IMR-90 (cell line): ENCODE data around the gene NT5DC1. TPM values are rescaled to one million over a fixed set of nuclear protein-coding genes. Genes with fewer than 3 reads are reported as not detected.

Experiments
- ATAC-seq: fragments of 200-7000 bp; cut with Tn5 transposase; 2 replicates; pipeline ENCODE4 v1.9.1; 2020; ENCODE audit warnings: low read depth, mild to moderate bottlenecking, moderate library complexity
- BruUV-seq: library from RNA; stranded (reverse); fragments of 400-500 nt; replicated peaks from 2 replicates; lab custom pipeline; 2021; lab: Mats Ljungman, UMichigan
- CTCF ChIA-PET: fragments of 300-600 bp; formaldehyde crosslinking; extraction: SDS; loops from one replicate; lab custom pipeline; 2021; ENCODE audit warnings: antibody characterized with exemption; lab: Yijun Ruan, JAX
- POLR2A ChIA-PET: fragments of 300-600 bp; sonication (Branson Sonifier 250); formaldehyde crosslinking; loops from one replicate; lab custom pipeline; 2022; ENCODE audit warnings: antibody characterized with exemption; ENCODE audit not compliant: unreplicated experiment; lab: Charles Lee
- DNase-seq: peaks from one replicate; pipeline ENCODE4 v3.0.0; 2013
- H2AFZ ChIP-seq: replicated peaks from 2 replicates; pipeline ENCODE3; 2013; ENCODE audit warnings: low read length, mild to moderate bottlenecking; ENCODE audit not compliant: poor library complexity
- H2AK5ac ChIP-seq: 2 replicates; pipeline ENCODE4 v1.6.1; 2013; ENCODE audit warnings: low read depth, low read length, inconsistent platforms
- H2AK9ac ChIP-seq: replicated peaks from 2 replicates; pipeline ENCODE3; 2013; ENCODE audit warnings: mild to moderate bottlenecking, low read depth, low read length, moderate library complexity; ENCODE audit not compliant: poor library complexity
- H2BK120ac ChIP-seq: 2 replicates; pipeline ENCODE4 v1.6.1; 2013; ENCODE audit warnings: low read depth, low read length, inconsistent platforms
- H2BK15ac ChIP-seq: 3 replicates; pipeline ENCODE4 v1.6.1; 2013; ENCODE audit warnings: low read depth, low read length, inconsistent platforms
- H2BK20ac ChIP-seq: 2 replicates; pipeline ENCODE4 v1.6.1; 2013; ENCODE audit warnings: low read depth, mild to moderate bottlenecking, inconsistent platforms, low read length, moderate library complexity
- H2BK5ac ChIP-seq: 2 replicates; pipeline ENCODE4 v1.6.1; 2013; ENCODE audit warnings: mild to moderate bottlenecking, low read depth, low read length, inconsistent platforms; ENCODE audit not compliant: poor library complexity, severe bottlenecking
- H3K14ac ChIP-seq: replicated peaks from 2 replicates; pipeline ENCODE4 v1.6.1; 2013; ENCODE audit warnings: low read depth, low read length, inconsistent platforms
- H3K18ac ChIP-seq: 2 replicates; pipeline ENCODE4 v1.6.1; 2013; ENCODE audit warnings: low read depth, low read length, control low read depth
- H3K23ac ChIP-seq: 2 replicates; pipeline ENCODE4 v1.6.1; 2013; ENCODE audit warnings: low read depth, low read length, inconsistent platforms
- H3K27ac ChIP-seq: 2 replicates; pipeline ENCODE4 v1.5.1; 2013; ENCODE audit warnings: mild to moderate bottlenecking, control low read depth, low read length; ENCODE audit not compliant: insufficient read depth
- H3K27me3 ChIP-seq: 2 replicates; pipeline ENCODE4 v1.6.1; 2013; ENCODE audit warnings: low read length; ENCODE audit not compliant: control insufficient read depth, insufficient read depth
- H3K36me3 ChIP-seq: 2 replicates; pipeline ENCODE4 v1.6.1; 2013; ENCODE audit warnings: low read length, mixed read lengths; ENCODE audit not compliant: control insufficient read depth, insufficient read depth
- H3K4ac ChIP-seq: 2 replicates; pipeline ENCODE4 v1.6.1; 2013; ENCODE audit warnings: low read depth, low read length, inconsistent platforms
- H3K4me1 ChIP-seq: 2 replicates; pipeline ENCODE4 v1.6.1; 2013; ENCODE audit warnings: low read length, mixed read lengths; ENCODE audit not compliant: control insufficient read depth, insufficient read depth
- H3K4me2 ChIP-seq: 2 replicates; pipeline ENCODE4 v1.6.1; 2013; ENCODE audit warnings: low read depth, mild to moderate bottlenecking, control low read depth, low read length, moderate library complexity
- H3K4me3 ChIP-seq: 2 replicates; pipeline ENCODE4 v1.5.1; 2013; ENCODE audit warnings: low read depth, mild to moderate bottlenecking, control low read depth, low read length, moderate library complexity; ENCODE audit not compliant: insufficient read depth
- H3K56ac ChIP-seq: 2 replicates; pipeline ENCODE4 v1.6.1; 2013; ENCODE audit warnings: low read length, inconsistent platforms; ENCODE audit not compliant: insufficient read depth; ENCODE audit errors: extremely low read depth
- H3K79me1 ChIP-seq, 2 experiments: 2 replicates each; pipeline ENCODE4 v1.6.1; 2013; ENCODE audit warnings: low read length in 2 of 2, inconsistent platforms in 1 of 2, low read depth in 1 of 2
- H3K9ac ChIP-seq: 2 replicates; pipeline ENCODE4 v1.6.1; 2013; ENCODE audit warnings: low read depth, low read length, control low read depth
- H3K9me1 ChIP-seq: 2 replicates; pipeline ENCODE4 v1.6.1; 2013; ENCODE audit warnings: low read length, inconsistent platforms; ENCODE audit not compliant: insufficient read depth
- H3K9me3 ChIP-seq: 2 replicates; pipeline ENCODE4 v1.6.1; 2013; ENCODE audit warnings: low read length; ENCODE audit not compliant: control insufficient read depth, insufficient read depth
- H4K20me1 ChIP-seq: 2 replicates; pipeline ENCODE4 v1.6.1; 2013; ENCODE audit warnings: low read length, inconsistent platforms; ENCODE audit not compliant: insufficient read depth
- H4K5ac ChIP-seq: 2 replicates; pipeline ENCODE4 v1.6.1; 2013; ENCODE audit warnings: mild to moderate bottlenecking, low read depth, low read length, control low read depth
- H4K8ac ChIP-seq, 2 experiments: 2 replicates each; pipeline ENCODE4 v1.6.1; 2013; ENCODE audit warnings: low read depth in 2 of 2, low read length in 2 of 2, control low read depth in 1 of 2, inconsistent platforms in 1 of 2
- H4K91ac ChIP-seq: 2 replicates; pipeline ENCODE4 v1.6.1; 2013; ENCODE audit warnings: low read depth, low read length, inconsistent platforms; ENCODE audit not compliant: insufficient read depth
- BHLHE40 ChIP-seq: fragments of 150-350 bp; IDR thresholded peaks from 2 replicates; pipeline ENCODE4 v1.6.1; 2016; ENCODE audit warnings: mild to moderate bottlenecking, low read depth, low read length
- CEBPB ChIP-seq: IDR thresholded peaks from 2 replicates; pipeline ENCODE4 v1.6.1; 2012; ENCODE audit warnings: low read depth, low read length, improper control_type of control experiment
- CHD1 ChIP-seq: IDR thresholded peaks from 2 replicates; pipeline ENCODE4 v1.6.1; 2012; ENCODE audit warnings: low read depth, low read length, improper control_type of control experiment
- CTCF ChIP-seq: conservative IDR thresholded peaks from 2 replicates; pipeline ENCODE4 v1.5.1; 2012; ENCODE audit warnings: mild to moderate bottlenecking, low read depth, low read length, improper control_type of control experiment
- ELK1 ChIP-seq: fragments of 150-350 bp; IDR thresholded peaks from 2 replicates; pipeline ENCODE4 v1.6.1; 2016; ENCODE audit warnings: low read depth, mild to moderate bottlenecking, low read length, moderate library complexity, borderline replicate concordance
- FOS ChIP-seq: fragments of 150-350 bp; IDR thresholded peaks from 2 replicates; pipeline ENCODE4 v1.6.1; 2016; ENCODE audit warnings: low read depth, low read length
- MAFK ChIP-seq: IDR thresholded peaks from 2 replicates; pipeline ENCODE4 v1.6.1; 2012; ENCODE audit warnings: low read depth, low read length, improper control_type of control experiment
- MAZ ChIP-seq: IDR thresholded peaks from 2 replicates; pipeline ENCODE4 v1.6.1; 2012; ENCODE audit warnings: low read depth, mild to moderate bottlenecking, low read length, improper control_type of control experiment, moderate library complexity, borderline replicate concordance
- MXI1 ChIP-seq: IDR thresholded peaks from 2 replicates; pipeline ENCODE4 v1.6.1; 2012; ENCODE audit warnings: low read depth, mild to moderate bottlenecking, low read length, moderate library complexity, borderline replicate concordance
- NFE2L2 ChIP-seq: fragments of 150-350 bp; IDR thresholded peaks from 2 replicates; pipeline ENCODE4 v1.6.1; 2016; ENCODE audit warnings: low read depth, mild to moderate bottlenecking, low read length
- POLR2A ChIP-seq: IDR thresholded peaks from 2 replicates; pipeline ENCODE4 v1.6.1; 2012; ENCODE audit warnings: mild to moderate bottlenecking, low read depth, low read length
- RAD21 ChIP-seq: IDR thresholded peaks from 2 replicates; pipeline ENCODE4 v1.6.1; 2012; ENCODE audit warnings: low read length, improper control_type of control experiment
- RCOR1 ChIP-seq: IDR thresholded peaks from 2 replicates; pipeline ENCODE4 v1.6.1; 2012; ENCODE audit warnings: mild to moderate bottlenecking, low read length, improper control_type of control experiment; ENCODE audit not compliant: insufficient replicate concordance
- RFX5 ChIP-seq: IDR thresholded peaks from 2 replicates; pipeline ENCODE4 v1.8.0; 2012; ENCODE audit warnings: low read depth, mild to moderate bottlenecking, low read length, moderate library complexity
- SMC3 ChIP-seq: fragments of 150-350 bp; IDR thresholded peaks from 2 replicates; pipeline ENCODE4 v1.6.1; 2016; ENCODE audit warnings: low read depth, mild to moderate bottlenecking, antibody characterized with exemption, low read length, moderate library complexity
- USF2 ChIP-seq: fragments of 150-350 bp; IDR thresholded peaks from 2 replicates; pipeline ENCODE4 v1.6.1; 2017; ENCODE audit warnings: mild to moderate bottlenecking, antibody characterized with exemption, low read length, low read depth
- WGBS, 2 experiments: methylation state at CpG; one replicate each; pipeline versions ENCODE4 v1.1.5 to v1.1.7; 2013; ENCODE audit warnings: missing lambda C conversion rate in 2 of 2; ENCODE audit not compliant: insufficient read length in 1 of 2; ENCODE audit errors: extremely low coverage in 2 of 2; 5-methylcytosine and 5-hydroxymethylcytosine counted together
- dilution Hi-C: fragments of 300-500 bp; cut with HindIII; formaldehyde crosslinking; loops from one replicate; pipeline ENCODE4 v1.14.3; 2018; ENCODE audit warnings: low sequenced_read_pairs; ENCODE audit not compliant: unreplicated experiment
- in situ Hi-C: fragments of 300-500 bp; cut with MboI; formaldehyde crosslinking; loops from 3 replicates; pipeline ENCODE4 v1.14.3; 2019; ENCODE audit warnings: low sequenced_read_pairs, inconsistent platforms, mixed read lengths
- intact Hi-C: fragments of 100-400 bp; cut with micrococcal nuclease; formaldehyde crosslinking; loops from 2 replicates; pipeline ENCODE4 v1.10.0; 2022
- polyA plus RNA-seq, 3 experiments: library from polyadenylated mRNA; depleted of rRNA; stranded (reverse); fragments of >200 nt; gene quantifications; 2 replicates each; pipeline ENCODE4 v1.2.3, GENCODE V29; 2012; ENCODE audit warnings: low replicate concordance in 1 of 3
- total RNA-seq: library from RNA; depleted of rRNA; stranded (reverse); fragments of >200 nt; gene quantifications from 2 replicates; pipeline ENCODE4 v1.2.3, GENCODE V29; 2012

NT5DC1 gene
- total and polyA plus RNA-seq, 2 of the 4 experiments (the other 2 are of a cell fraction) = 11.7 to 16.8 TPM

- H3K9me1 ChIP-seq = no peaks in the 10 kb centered on the region
- peak overlapping the region; percentile 12; the same call in 1 of the 2 replicates for H3K4me2 ChIP-seq
- no peak overlapping the region for H2AFZ ChIP-seq
- H3K79me1 ChIP-seq = no peaks in the 10 kb centered on the region
- peak; percentile 39 for DNase-seq
- dilution Hi-C loops (no loop called here), intact Hi-C loops (no loop called here), in situ Hi-C loops (no loop called here)
- H3K23ac ChIP-seq = no peak overlapping the region
- H2BK120ac ChIP-seq = no peak overlapping the region
- H3K36me3 ChIP-seq = no peaks in the 10 kb centered on the region
- no peak overlapping the region for H2BK15ac ChIP-seq
- H3K4ac ChIP-seq = no peak overlapping the region
- H3K56ac ChIP-seq = no peak overlapping the region
- H2AK5ac ChIP-seq = no peak overlapping the region
- no peak overlapping the region for H3K14ac ChIP-seq
- peak; percentile 35; the same call in 1 of the 2 replicates for ATAC-seq
- H3K18ac ChIP-seq = no peak overlapping the region
- H3K4me3 ChIP-seq = no peak overlapping the region
- H3K9me3 ChIP-seq = no peaks in the 10 kb centered on the region
- TF ChIP-seq SMC3 = no peak
- TF ChIP-seq MAZ = no peak
- no peak for TF ChIP-seq BHLHE40
- TF ChIP-seq FOS = no peak
- TF ChIP-seq RCOR1 = no peak
- no peak for TF ChIP-seq CTCF
- TF ChIP-seq NFE2L2 = no peak
- TF ChIP-seq RFX5 = no peak
- no peak for TF ChIP-seq POLR2A
- TF ChIP-seq CHD1 = no peak
- TF ChIP-seq MAFK = no peak
- TF ChIP-seq ELK1 = no peak
- TF ChIP-seq USF2 = no peak
- no peak for TF ChIP-seq CEBPB
- no peak for TF ChIP-seq RAD21
- no peak for TF ChIP-seq MXI1
- H3K27ac ChIP-seq = no peak overlapping the region
- no peak overlapping the region for H4K5ac ChIP-seq
- no TSS peak for BruUV-seq
- no peak overlapping the region for H3K9ac ChIP-seq
- no peak overlapping the region for H2BK20ac ChIP-seq
- H2BK5ac ChIP-seq = no peak overlapping the region
- no CpG with 5 or more reads among the region's 3 CpGs for WGBS, 2 experiments
- no peak overlapping the region for H4K91ac ChIP-seq
- H3K27me3 ChIP-seq = no peaks in the 10 kb centered on the region
- H3K4me1 ChIP-seq = no peaks in the 10 kb centered on the region
- H4K8ac ChIP-seq = no peak overlapping the region
- H2AK9ac ChIP-seq = no peak overlapping the region
- ChIA-PET POLR2A (no interaction called here), CTCF (interaction anchor here (1.3 kb wide), 1 partner anchor 47 kb away, joined by 3 read pairs; no protein-coding TSS in a partner anchor)
- H4K20me1 ChIP-seq = no peaks in the 10 kb centered on the region
These were observed 58.0 kb downstream of the NT5DC1 start for GRCh38 chr6:116158641-116159040.
